ENCODE results near the gene CCDC71L. TPM values are rescaled to one million over a fixed set of nuclear protein-coding genes. Genes with fewer than 3 reads are reported as not detected.

Gene CCDC71L
- total RNA-seq, 1 donor from 2014 or later, result 21.0 TPM

Other genes with a start within 250 kb of the CCDC71L start
- not detected in 2 replicates for gene PIK3CG, start 204.1 kb upstream of the CCDC71L start, total RNA-seq

All from renal cortical epithelial cell (primary cell).